ENCODE data around the gene EPB41L4B. TPM values are rescaled to one million over a fixed set of nuclear protein-coding genes. Genes with fewer than 3 reads are reported as not detected.

The EPB41L4B gene
- total RNA-seq, 1 experiment from 2014 or later = 4.6 TPM

DNA sequence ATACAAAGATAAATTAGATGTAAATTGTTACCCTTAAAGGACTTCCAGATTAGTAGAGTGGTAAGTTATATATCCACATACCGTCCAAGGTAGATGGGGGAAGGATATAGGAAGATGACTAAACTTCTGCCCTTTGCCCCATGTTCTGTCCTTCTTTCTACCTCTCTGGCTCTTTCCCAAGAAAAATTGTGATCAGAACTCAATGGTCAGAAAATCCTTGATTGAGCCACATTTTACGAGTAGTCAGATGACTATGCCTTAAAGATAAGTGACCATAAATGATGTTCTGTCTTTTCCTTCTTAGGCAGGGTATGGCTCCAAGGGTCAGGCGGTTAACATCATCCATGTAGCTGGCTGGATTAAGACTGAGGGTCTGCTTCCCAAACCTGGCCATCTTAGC is 158.2 kb downstream of the EPB41L4B start:
- no peak for TF ChIP-seq CTCF (IDR thresholded peaks at IDR 0.05; ENCODE audit: unreplicated experiment)
- intact Hi-C loops (cut with micrococcal nuclease; ENCODE audit: unreplicated experiment) = no loop called here
- Mint-ChIP-seq H3K36me3 (ENCODE audit: insufficient read depth, unreplicated experiment) (no peaks in the 10 kb centered on the region), H3K4me3 (ENCODE audit: low read depth, unreplicated experiment) (no peak overlapping the region), H3K4me1 (ENCODE audit: low read depth, unreplicated experiment) (no peaks in the 10 kb centered on the region), H3K27me3 (ENCODE audit: unreplicated experiment) (peaks cover 16% of the 10 kb centered on the region), H3K9me3 (ENCODE audit: low read depth, unreplicated experiment) (no peaks in the 10 kb centered on the region), H3K27ac (ENCODE audit: unreplicated experiment) (no peak overlapping the region)
- DNase-seq = no peak
- no TSS peak for BruUV-seq (replicated peaks)
- CTCF ChIA-PET = interaction anchor here (0.6 kb wide), 1 partner anchor 134 kb away, joined by 3 read pairs; no protein-coding TSS in a partner anchor

- H3K4me3 Mint-ChIP-seq (ENCODE audit: low read depth, unreplicated experiment) = no peak overlapping the region
- intact Hi-C loops (cut with micrococcal nuclease; ENCODE audit: unreplicated experiment) = no loop called here
- CTCF ChIA-PET = no interaction called here
- H3K27ac Mint-ChIP-seq (ENCODE audit: unreplicated experiment) = no peak overlapping the region
- DNase-seq = no peak
- no peaks in the 10 kb centered on the region for H3K4me1 Mint-ChIP-seq (ENCODE audit: low read depth, unreplicated experiment)
- H3K9me3 Mint-ChIP-seq (ENCODE audit: low read depth, unreplicated experiment) = no peaks in the 10 kb centered on the region
- TF ChIP-seq CTCF (IDR thresholded peaks at IDR 0.05; ENCODE audit: unreplicated experiment) = no peak
- H3K36me3 Mint-ChIP-seq (ENCODE audit: insufficient read depth, unreplicated experiment) = no peaks in the 10 kb centered on the region
- BruUV-seq (replicated peaks) = no TSS peak
- peaks cover 16% of the 10 kb centered on the region for H3K27me3 Mint-ChIP-seq (ENCODE audit: unreplicated experiment)
These were observed 159.4 kb downstream of the EPB41L4B start for GRCh38 chr9:109161471-109161870.

GRCh38 chr9:109159583-109159982 is 161.3 kb downstream of the EPB41L4B start:
- no peak for TF ChIP-seq CTCF (IDR thresholded peaks at IDR 0.05; ENCODE audit: unreplicated experiment)
- Mint-ChIP-seq H3K36me3 (ENCODE audit: insufficient read depth, unreplicated experiment) (no peaks in the 10 kb centered on the region), H3K4me1 (ENCODE audit: low read depth, unreplicated experiment) (no peaks in the 10 kb centered on the region), H3K27me3 (ENCODE audit: unreplicated experiment) (peaks cover 16% of the 10 kb centered on the region), H3K4me3 (ENCODE audit: low read depth, unreplicated experiment) (no peak overlapping the region), H3K27ac (ENCODE audit: unreplicated experiment) (no peak overlapping the region), H3K9me3 (ENCODE audit: low read depth, unreplicated experiment) (no peaks in the 10 kb centered on the region)
- CTCF ChIA-PET = no interaction called here
- intact Hi-C loops (cut with micrococcal nuclease; ENCODE audit: unreplicated experiment) = no loop called here
- DNase-seq = no peak
- no TSS peak for BruUV-seq (replicated peaks)

DNA sequence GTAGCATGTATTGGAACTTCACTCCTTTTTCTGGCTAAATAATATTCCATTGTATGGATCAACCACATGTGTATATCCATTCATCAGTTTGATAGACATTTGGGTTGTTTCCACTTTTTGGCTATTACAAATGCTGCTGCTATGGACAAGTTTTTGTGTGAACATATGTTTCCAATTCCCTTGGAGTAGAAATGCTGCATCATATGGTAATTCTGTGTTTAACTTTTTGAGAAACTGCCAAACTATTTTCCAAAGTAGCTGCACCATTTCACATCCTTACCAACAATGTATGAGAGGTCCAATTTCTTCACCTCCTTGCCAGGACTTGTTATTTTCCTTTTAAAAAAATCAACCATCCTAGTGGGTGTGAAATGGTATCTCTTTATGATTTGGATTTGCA is 162.2 kb downstream of the EPB41L4B start:
- no peak for DNase-seq
- no peak for TF ChIP-seq CTCF (IDR thresholded peaks at IDR 0.05; ENCODE audit: unreplicated experiment)
- no TSS peak for BruUV-seq (replicated peaks)
- Mint-ChIP-seq H3K4me1 (ENCODE audit: low read depth, unreplicated experiment) (no peaks in the 10 kb centered on the region), H3K4me3 (ENCODE audit: low read depth, unreplicated experiment) (no peak overlapping the region), H3K9me3 (ENCODE audit: low read depth, unreplicated experiment) (no peaks in the 10 kb centered on the region), H3K36me3 (ENCODE audit: insufficient read depth, unreplicated experiment) (no peaks in the 10 kb centered on the region), H3K27me3 (ENCODE audit: unreplicated experiment) (peaks cover 6% of the 10 kb centered on the region), H3K27ac (ENCODE audit: unreplicated experiment) (no peak overlapping the region)
- intact Hi-C loops (cut with micrococcal nuclease; ENCODE audit: unreplicated experiment) = no loop called here
- CTCF ChIA-PET = no interaction called here
